Measurements from ENCODE around the gene OR4M1. TPM values are rescaled to one million over a fixed set of nuclear protein-coding genes. Genes with fewer than 3 reads are reported as not detected.
"Not testable (repeated sequence)": the region's sequence is repeated elsewhere in the genome, so short reads cannot be mapped to it uniquely, and the experiment has no call there.

Gene OR4M1
- polyA plus RNA-seq, 1 donor (not counting 4 experiments of a cell fraction or from before 2014, with no cell fraction given) = not detected

GRCh38 chr14:19813171-19813920 is 40.0 kb downstream of the OR4M1 start:
- DNase-seq (ENCODE audit: low read depth, low spot score); H3K36me3 ChIP-seq (ENCODE audit: control insufficient read depth in 2 of 2, extremely low read depth in 1 of 2, insufficient read depth in 2 of 2, low read length in 2 of 2); H3K4me2 ChIP-seq (ENCODE audit: control insufficient read depth, extremely low read depth, insufficient read depth, low read depth, low read length); H2AFZ ChIP-seq (ENCODE audit: control insufficient read depth, low read length); H3K27me3 ChIP-seq (ENCODE audit: control insufficient read depth, extremely low read depth, insufficient read depth, low read length); H3K9me3 ChIP-seq (ENCODE audit: control insufficient read depth, low read depth, low read length); H3K9ac ChIP-seq (ENCODE audit: control insufficient read depth, extremely low read depth, insufficient read depth, low read length); H3K9me1 ChIP-seq (ENCODE audit: control insufficient read depth, extremely low read depth, insufficient read depth, low read length); H4K20me1 ChIP-seq (ENCODE audit: control insufficient read depth, extremely low read depth, insufficient read depth, low read length); H3K4me1 ChIP-seq (ENCODE audit: control insufficient read depth, extremely low read depth, insufficient read depth, low read length); dilution Hi-C loops (cut with MboI; ENCODE audit: extremely low pct_ligation_motif_present, low sequenced_read_pairs); H3K79me2 ChIP-seq (ENCODE audit: control insufficient read depth, insufficient read depth, low read length); H3K27ac ChIP-seq (ENCODE audit: control insufficient read depth, insufficient read depth, low read length); H3K4me3 ChIP-seq (ENCODE audit: control insufficient read depth in 2 of 3, extremely low read depth in 1 of 3, insufficient read depth in 2 of 3, low read depth in 1 of 3, low read length in 3 of 3); FAIRE-seq: not testable (repeated sequence)

GRCh38 chr14:19819879-19820278 is 46.6 kb downstream of the OR4M1 start:
- H3K36me3 ChIP-seq (ENCODE audit: control insufficient read depth in 2 of 2, extremely low read depth in 1 of 2, insufficient read depth in 2 of 2, low read length in 2 of 2); H4K20me1 ChIP-seq (ENCODE audit: control insufficient read depth, extremely low read depth, insufficient read depth, low read length); H3K9me1 ChIP-seq (ENCODE audit: control insufficient read depth, extremely low read depth, insufficient read depth, low read length); H3K9me3 ChIP-seq (ENCODE audit: control insufficient read depth, low read depth, low read length); DNase-seq (ENCODE audit: low read depth, low spot score); H3K79me2 ChIP-seq (ENCODE audit: control insufficient read depth, insufficient read depth, low read length); H3K27me3 ChIP-seq (ENCODE audit: control insufficient read depth, extremely low read depth, insufficient read depth, low read length); FAIRE-seq; H3K4me3 ChIP-seq (ENCODE audit: control insufficient read depth in 2 of 3, extremely low read depth in 1 of 3, insufficient read depth in 2 of 3, low read depth in 1 of 3, low read length in 3 of 3); H3K9ac ChIP-seq (ENCODE audit: control insufficient read depth, extremely low read depth, insufficient read depth, low read length); dilution Hi-C loops (cut with MboI; ENCODE audit: extremely low pct_ligation_motif_present, low sequenced_read_pairs); H3K4me1 ChIP-seq (ENCODE audit: control insufficient read depth, extremely low read depth, insufficient read depth, low read length); H2AFZ ChIP-seq (ENCODE audit: control insufficient read depth, low read length); H3K4me2 ChIP-seq (ENCODE audit: control insufficient read depth, extremely low read depth, insufficient read depth, low read depth, low read length); H3K27ac ChIP-seq (ENCODE audit: control insufficient read depth, insufficient read depth, low read length): not testable (repeated sequence)

DNA sequence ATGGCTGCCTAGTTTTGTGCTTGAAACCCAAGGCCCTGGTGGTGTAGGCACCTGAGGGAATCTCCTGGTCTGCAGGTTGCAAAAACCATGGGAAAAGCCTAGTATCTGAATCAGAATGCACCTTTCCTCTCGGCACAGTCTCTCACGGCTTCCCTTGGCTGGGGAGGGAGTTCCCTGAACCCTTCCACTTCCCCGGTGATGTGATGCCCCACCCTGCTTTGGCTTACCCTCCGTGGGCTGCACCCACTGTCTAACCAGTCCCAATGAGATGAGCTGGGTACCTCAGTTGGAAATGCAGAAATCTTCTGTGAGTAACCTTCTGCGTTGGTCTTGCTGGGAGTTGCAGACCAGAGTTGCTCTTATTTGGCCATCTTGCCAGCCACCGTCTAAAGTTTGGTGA is 47.7 kb downstream of the OR4M1 start:
- H3K4me3 ChIP-seq (ENCODE audit: control insufficient read depth in 2 of 3, extremely low read depth in 1 of 3, insufficient read depth in 2 of 3, low read depth in 1 of 3, low read length in 3 of 3); dilution Hi-C loops (cut with MboI; ENCODE audit: extremely low pct_ligation_motif_present, low sequenced_read_pairs); H3K9ac ChIP-seq (ENCODE audit: control insufficient read depth, extremely low read depth, insufficient read depth, low read length); DNase-seq (ENCODE audit: low read depth, low spot score); H3K27ac ChIP-seq (ENCODE audit: control insufficient read depth, insufficient read depth, low read length); H3K79me2 ChIP-seq (ENCODE audit: control insufficient read depth, insufficient read depth, low read length); H3K4me2 ChIP-seq (ENCODE audit: control insufficient read depth, extremely low read depth, insufficient read depth, low read depth, low read length); H3K36me3 ChIP-seq (ENCODE audit: control insufficient read depth in 2 of 2, extremely low read depth in 1 of 2, insufficient read depth in 2 of 2, low read length in 2 of 2); H2AFZ ChIP-seq (ENCODE audit: control insufficient read depth, low read length); H3K27me3 ChIP-seq (ENCODE audit: control insufficient read depth, extremely low read depth, insufficient read depth, low read length); H3K9me1 ChIP-seq (ENCODE audit: control insufficient read depth, extremely low read depth, insufficient read depth, low read length); H4K20me1 ChIP-seq (ENCODE audit: control insufficient read depth, extremely low read depth, insufficient read depth, low read length); FAIRE-seq; H3K9me3 ChIP-seq (ENCODE audit: control insufficient read depth, low read depth, low read length); H3K4me1 ChIP-seq (ENCODE audit: control insufficient read depth, extremely low read depth, insufficient read depth, low read length): not testable (repeated sequence)
